ENCODE measurements around the gene SOSTDC1.
"Not testable (repeated sequence)": the region's sequence is repeated elsewhere in the genome, so short reads cannot be mapped to it uniquely, and the experiment has no call there.

Gene SOSTDC1

GRCh38 chr7:16463949-16464715 is 1.4 kb downstream of the SOSTDC1 start:
- no peak for DNase-seq
- intact Hi-C loops (cut with DNase I), result no loop called here

GRCh38 chr7:16463520-16463919 is 2.0 kb downstream of the SOSTDC1 start:
- intact Hi-C loops (cut with DNase I), result no loop called here
- DNase-seq, result no peak

- DNase-seq, result no peak
- intact Hi-C loops (cut with DNase I), result no loop called here
Observed at GRCh38 chr7:16462431-16462889, 3.1 kb downstream of the SOSTDC1 start.

GRCh38 chr7:16460789-16461493 is 4.6 kb downstream of the SOSTDC1 start:
- DNase-seq, result no peak
- intact Hi-C loops (cut with DNase I), result no loop called here

- intact Hi-C loops (cut with DNase I); DNase-seq: not testable (repeated sequence)
Observed at GRCh38 chr7:16456303-16456702, 9.2 kb downstream of the SOSTDC1 start.

GRCh38 chr7:16455591-16455990 is 9.9 kb downstream of the SOSTDC1 start:
- no peak for DNase-seq
- intact Hi-C loops (cut with DNase I), result no loop called here

GRCh38 chr7:16450366-16450765 is 15.2 kb downstream of the SOSTDC1 start:
- no peak for DNase-seq
- intact Hi-C loops (cut with DNase I), result no loop called here

- DNase-seq, result no peak
Observed at GRCh38 chr7:16447876-16448275, 17.7 kb downstream of the SOSTDC1 start.

GRCh38 chr7:16446508-16446907 is 19.0 kb downstream of the SOSTDC1 start:
- intact Hi-C loops (cut with DNase I), result no loop called here
- no peak for DNase-seq

More at GRCh38 chr7:16447876-16448275, 17.7 kb downstream of the SOSTDC1 start:
- intact Hi-C loops (cut with DNase I), result no loop called here

- intact Hi-C loops (cut with DNase I); DNase-seq: not testable (repeated sequence)
Observed at GRCh38 chr7:16443871-16444270, 21.7 kb downstream of the SOSTDC1 start.

- intact Hi-C loops (cut with DNase I), result no loop called here
- no peak for DNase-seq
Observed at GRCh38 chr7:16438988-16439387, 26.6 kb downstream of the SOSTDC1 start.

- intact Hi-C loops (cut with DNase I), result no loop called here
- no peak for DNase-seq
Observed at GRCh38 chr7:16436306-16436705, 29.2 kb downstream of the SOSTDC1 start.

- no peak for DNase-seq
- intact Hi-C loops (cut with DNase I), result no loop called here
Observed at GRCh38 chr7:16433568-16434122, 31.9 kb downstream of the SOSTDC1 start.

- DNase-seq, result no peak
- intact Hi-C loops (cut with DNase I), result no loop called here
Observed at GRCh38 chr7:16432425-16432731, 33.2 kb downstream of the SOSTDC1 start.

GRCh38 chr7:16431646-16432424 is 33.7 kb downstream of the SOSTDC1 start:
- peak in 26 of 42 donors; percentile 17 to 75 (median 52) for DNase-seq
- intact Hi-C loops (cut with DNase I), result no loop called here

- intact Hi-C loops (cut with DNase I), result no loop called here
Observed at GRCh38 chr7:16430133-16430532, 35.4 kb downstream of the SOSTDC1 start.

GRCh38 chr7:16428672-16429071 is 36.9 kb downstream of the SOSTDC1 start:
- intact Hi-C loops (cut with DNase I), result no loop called here
- DNase-seq, result no peak

More at GRCh38 chr7:16430133-16430532, 35.4 kb downstream of the SOSTDC1 start:
- DNase-seq, result no peak

GRCh38 chr7:16428182-16428581 is 37.4 kb downstream of the SOSTDC1 start:
- no peak for DNase-seq
- intact Hi-C loops (cut with DNase I), result no loop called here

- intact Hi-C loops (cut with DNase I), result loop anchor here (5.0 kb wide), 1 partner anchor 224 kb away; the partner anchor contains the start of genes ANKMY2 and BZW2
- DNase-seq, result no peak
Observed at GRCh38 chr7:16423761-16424160, 41.8 kb downstream of the SOSTDC1 start.

Measured in head of caudate nucleus (tissue), 42 donors.